ENCODE results near the gene KRT39.

KRT39 gene

DNA sequence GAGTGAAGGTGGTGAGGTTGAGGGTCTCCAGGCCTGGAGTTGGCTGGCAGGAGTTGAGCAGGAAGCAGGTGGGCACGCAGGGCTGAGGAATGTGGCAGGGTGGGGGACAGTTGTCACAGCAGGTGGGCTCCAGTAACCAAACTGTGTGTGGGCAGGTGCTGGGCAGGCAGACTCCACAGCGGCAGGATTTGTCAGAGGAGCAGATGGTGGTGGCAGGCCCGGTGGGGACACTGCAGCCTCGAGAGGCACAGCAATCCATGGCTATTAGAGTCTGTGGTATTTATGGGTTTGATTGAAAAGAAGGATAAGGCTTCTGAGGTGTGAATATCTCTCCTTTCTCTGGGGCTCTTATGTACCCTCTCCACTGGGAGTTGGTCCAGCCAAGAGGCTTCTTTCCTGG, 27.1 kb upstream of the KRT39 start, which contains the start of gene KRTAP3-3:
KRTAP3-3 (minus strand) TSS at position 326 of the 400 bp plus-strand sequence; CDS start at position 259, 67 bp downstream.
- H3K27ac ChIP-seq: peak within 1 kb of the TSS; percentile 65
- peak; percentile 93 for DNase-seq
- no peaks in the 10 kb centered on the region for H3K36me3 ChIP-seq
- no peak for TF ChIP-seq CTCF (IDR thresholded peaks at IDR 0.05; ENCODE audit: low read depth, low read length)
- H3K27me3 ChIP-seq (ENCODE audit: insufficient read depth, low read depth, severe bottlenecking): no peaks in the 10 kb centered on the region
- H3K9me3 ChIP-seq (ENCODE audit: severe bottlenecking): peaks cover 9% of the 10 kb centered on the region
- peak within 1 kb of the TSS; percentile 8; the same call in 1 of the 2 replicates for H3K4me3 ChIP-seq (ENCODE audit: low read depth, low read length)

- Histone ChIP-seq H3K27ac (peak overlapping the region; percentile 65), H3K27me3 (ENCODE audit: insufficient read depth, low read depth, severe bottlenecking) (no peaks in the 10 kb centered on the region), H3K9me3 (ENCODE audit: severe bottlenecking) (peaks cover 9% of the 10 kb centered on the region), H3K36me3 (no peaks in the 10 kb centered on the region), H3K4me3 (ENCODE audit: low read depth, low read length) (no peak overlapping the region)
- DNase-seq: no peak
- no peak for TF ChIP-seq CTCF (IDR thresholded peaks at IDR 0.05; ENCODE audit: low read depth, low read length)
Measured at GRCh38 chr17:40993084-40993483, 26.3 kb upstream of the KRT39 start.

DNA sequence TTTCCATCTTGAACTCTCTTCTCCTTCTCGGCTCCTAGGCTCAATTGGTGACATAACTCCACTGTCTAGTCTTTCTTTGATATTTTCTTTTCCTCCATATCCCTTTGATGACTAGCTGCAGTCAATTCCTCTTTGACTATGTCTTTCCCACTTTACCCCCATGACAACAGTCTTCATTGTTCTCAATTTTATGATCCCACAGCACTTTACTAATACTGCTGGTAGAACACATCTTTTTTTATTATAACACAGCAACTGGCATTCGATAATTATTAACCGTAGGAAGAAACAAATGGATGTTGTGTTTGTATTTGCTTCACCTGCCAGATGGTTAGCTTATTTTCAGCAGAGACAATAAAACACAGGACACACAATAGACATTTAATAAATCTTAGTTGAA, 25.9 kb upstream of the KRT39 start:
- no peak overlapping the region for H3K27ac ChIP-seq
- H3K4me3 ChIP-seq (ENCODE audit: low read depth, low read length): no peak overlapping the region
- H3K9me3 ChIP-seq (ENCODE audit: severe bottlenecking): peaks cover 9% of the 10 kb centered on the region
- no peak for TF ChIP-seq CTCF (IDR thresholded peaks at IDR 0.05; ENCODE audit: low read depth, low read length)
- no peaks in the 10 kb centered on the region for H3K27me3 ChIP-seq (ENCODE audit: insufficient read depth, low read depth, severe bottlenecking)
- no peaks in the 10 kb centered on the region for H3K36me3 ChIP-seq
- no peak for DNase-seq

- no peaks in the 10 kb centered on the region for H3K36me3 ChIP-seq
- no peak overlapping the region for H3K27ac ChIP-seq
- TF ChIP-seq CTCF (IDR thresholded peaks at IDR 0.05; ENCODE audit: low read depth, low read length): no peak
- DNase-seq: no peak
- peaks cover 9% of the 10 kb centered on the region for H3K9me3 ChIP-seq (ENCODE audit: severe bottlenecking)
- no peak overlapping the region for H3K4me3 ChIP-seq (ENCODE audit: low read depth, low read length)
- H3K27me3 ChIP-seq (ENCODE audit: insufficient read depth, low read depth, severe bottlenecking): no peaks in the 10 kb centered on the region
Measured at GRCh38 chr17:40986920-40987319, 20.2 kb upstream of the KRT39 start.

DNA sequence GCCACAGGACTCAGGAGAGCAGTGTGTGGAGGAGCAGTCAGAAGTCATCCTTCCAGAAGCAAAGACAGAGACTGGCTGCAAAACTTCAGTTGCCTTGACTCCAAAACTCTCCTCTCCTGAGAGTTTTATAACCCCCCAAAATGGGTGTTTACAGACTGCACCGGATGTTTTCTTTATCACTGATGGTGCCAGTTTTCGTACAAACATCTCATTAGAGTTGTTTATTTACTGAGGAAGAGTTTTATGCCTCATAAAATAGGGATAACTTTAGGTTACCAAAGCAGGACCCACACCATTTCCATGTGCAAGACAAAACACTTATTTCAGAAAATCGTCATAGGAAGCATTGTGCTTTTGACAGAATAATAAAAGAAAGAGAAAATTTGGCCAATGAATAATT, 17.5 kb upstream of the KRT39 start, which contains the start of gene KRT40:
KRT40 (minus strand) TSS at position 101 of the 400 bp plus-strand sequence; CDS start at position 48, 53 bp downstream.
- no peak for DNase-seq
- Histone ChIP-seq H3K36me3 (no peaks in the 10 kb centered on the region), H3K27ac (no peak within 1 kb of the TSS)

More for the DNA sequence above, 17.5 kb upstream of the KRT39 start, which contains the start of gene KRT40:
- H3K27me3 ChIP-seq (ENCODE audit: insufficient read depth, low read depth, severe bottlenecking): no peaks in the 10 kb centered on the region
- H3K4me3 ChIP-seq (ENCODE audit: low read depth, low read length): no peak within 1 kb of the TSS
- TF ChIP-seq CTCF (IDR thresholded peaks at IDR 0.05; ENCODE audit: low read depth, low read length): no peak
- no peaks in the 10 kb centered on the region for H3K9me3 ChIP-seq (ENCODE audit: severe bottlenecking)

Measured in WERI-Rb-1 (cell line).